OCI-LY7 (cell line): ENCODE results near the gene SOD1.

ENCODE experiments used
- EZH2phosphoT487 ChIP-seq: fragments of 200-600 bp; sonication (generic); IDR thresholded peaks from 2 replicates; pipeline ENCODE4 v1.6.1; 2018; ENCODE audit warnings: low read depth, borderline replicate concordance, mild to moderate bottlenecking, mixed run types, antibody characterized with exemption, low read length, moderate library complexity, mixed read lengths
- TF ChIP-seq, protein P1 (sequence below): fragments of 200-600 bp; sonication (generic); conservative IDR thresholded peaks from 2 replicates; pipeline ENCODE4 v1.5.1; 2014; ENCODE audit warnings: mild to moderate bottlenecking, antibody characterized with exemption, low read length, moderate library complexity, mixed read lengths

DNA sequence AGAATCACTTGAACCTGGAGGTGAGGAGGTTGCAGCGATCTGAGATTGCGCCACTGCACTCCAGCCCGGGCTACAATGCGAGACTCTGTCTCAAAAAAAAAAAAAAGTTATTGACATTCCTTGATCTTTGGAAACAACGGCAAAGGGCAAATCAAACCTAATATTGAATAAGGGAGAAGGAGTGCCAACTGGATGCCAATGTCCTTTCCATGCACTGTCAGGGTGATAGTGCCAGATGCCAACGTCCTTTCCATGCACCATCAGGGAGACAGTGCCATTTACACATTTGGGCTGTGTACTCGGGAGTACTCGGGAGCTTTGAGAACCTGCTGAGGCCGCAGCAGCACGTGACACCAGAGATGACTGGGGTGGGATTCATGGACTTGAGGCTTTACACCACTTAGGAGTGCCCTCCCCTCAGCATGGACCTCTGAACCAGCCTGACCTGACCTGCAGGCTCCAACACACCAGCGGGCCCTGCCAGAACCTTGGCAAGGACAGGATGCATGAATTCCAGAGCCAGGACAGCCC lies 34.5 kb upstream of the SOD1 start:
- TF ChIP-seq, protein P1, sequence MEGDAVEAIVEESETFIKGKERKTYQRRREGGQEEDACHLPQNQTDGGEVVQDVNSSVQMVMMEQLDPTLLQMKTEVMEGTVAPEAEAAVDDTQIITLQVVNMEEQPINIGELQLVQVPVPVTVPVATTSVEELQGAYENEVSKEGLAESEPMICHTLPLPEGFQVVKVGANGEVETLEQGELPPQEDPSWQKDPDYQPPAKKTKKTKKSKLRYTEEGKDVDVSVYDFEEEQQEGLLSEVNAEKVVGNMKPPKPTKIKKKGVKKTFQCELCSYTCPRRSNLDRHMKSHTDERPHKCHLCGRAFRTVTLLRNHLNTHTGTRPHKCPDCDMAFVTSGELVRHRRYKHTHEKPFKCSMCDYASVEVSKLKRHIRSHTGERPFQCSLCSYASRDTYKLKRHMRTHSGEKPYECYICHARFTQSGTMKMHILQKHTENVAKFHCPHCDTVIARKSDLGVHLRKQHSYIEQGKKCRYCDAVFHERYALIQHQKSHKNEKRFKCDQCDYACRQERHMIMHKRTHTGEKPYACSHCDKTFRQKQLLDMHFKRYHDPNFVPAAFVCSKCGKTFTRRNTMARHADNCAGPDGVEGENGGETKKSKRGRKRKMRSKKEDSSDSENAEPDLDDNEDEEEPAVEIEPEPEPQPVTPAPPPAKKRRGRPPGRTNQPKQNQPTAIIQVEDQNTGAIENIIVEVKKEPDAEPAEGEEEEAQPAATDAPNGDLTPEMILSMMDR: no peak
- TF ChIP-seq EZH2phosphoT487: no peak
